K562 (cell line): ENCODE data around the gene ARHGAP23. TPM values are rescaled to one million over a fixed set of nuclear protein-coding genes. Genes with fewer than 3 reads are reported as not detected.
A peak's percentile ranks its signal among the peaks of the same experiment; 100 is the strongest.

Experiments
- ATAC-seq: fragments of 200-7000 bp; cut with Tn5 transposase; 3 replicates; pipeline ENCODE4 v1.9.1; 2020; ENCODE audit warnings: moderate library complexity
- BruUV-seq: library from RNA; stranded (reverse); fragments of 400-500 nt; replicated peaks from 2 replicates; lab custom pipeline; 2021; lab: Mats Ljungman, UMichigan
- CTCF ChIA-PET: fragments of 300-600 bp; formaldehyde crosslinking; extraction: SDS; loops from one replicate; lab custom pipeline; 2021; ENCODE audit warnings: low intra/inter-chr PET ratio; lab: Yijun Ruan, JAX
- POLR2A ChIA-PET: fragments of 300-600, 350-650 bp; sonication (Branson Sonifier 250); formaldehyde crosslinking; extraction: SDS; loops from one replicate; lab custom pipeline; 2021; ENCODE audit warnings: antibody characterized with exemption, inconsistent platforms; lab: Yijun Ruan, JAX
- DNase-seq, 4 experiments: peaks; one replicate each; pipeline versions ENCODE4 v3.0.0 to v3.0.0-alpha.2; 2011 to 2018; ENCODE audit warnings: low spot score in 3 of 4, mixed read lengths in 3 of 4; ENCODE audit errors: extremely low read depth in 1 of 4
- FAIRE-seq: peaks from 2 replicates; lab custom pipeline; 2011; peaks lifted over from hg19 to GRCh38; lab: Jason Lieb, UNC
- H2AFZ ChIP-seq: 2 replicates; pipeline ENCODE4 v1.6.0; 2011; ENCODE audit warnings: low read depth, low read length, control low read depth, inconsistent platforms
- H3K27ac ChIP-seq: fragments of 200-600 bp; 3 replicates; pipeline ENCODE4 v1.8.0; 2011; ENCODE audit warnings: low read depth, mild to moderate bottlenecking, control low read depth, inconsistent platforms, low read length, moderate library complexity, mixed read lengths; ENCODE audit errors: extremely low read depth
- H3K27me3 ChIP-seq, 2 experiments: fragments of 300-600 bp in 1 of 2; 2 replicates in 1 of 2; 3 replicates in 1 of 2; pipeline versions ENCODE4 v1.6.0 to v1.8.0; 2011; ENCODE audit warnings: inconsistent platforms in 2 of 2, low read length in 2 of 2, mild to moderate bottlenecking in 1 of 2, mixed read lengths in 1 of 2, moderate library complexity in 1 of 2; ENCODE audit not compliant: control insufficient read depth in 2 of 2, insufficient read depth in 2 of 2
- H3K36me3 ChIP-seq: fragments of 300-600 bp; 3 replicates; pipeline ENCODE4 v1.8.0; 2011; ENCODE audit warnings: mild to moderate bottlenecking, low read length, inconsistent platforms; ENCODE audit not compliant: control insufficient read depth, insufficient read depth
- H3K4me1 ChIP-seq, 2 experiments: fragments of 200-600 bp in 1 of 2; replicated peaks in 1 of 2; 2 replicates in 1 of 2; 3 replicates in 1 of 2; pipeline versions ENCODE4 v1.5.1 to v1.8.0; 2011; ENCODE audit warnings: inconsistent platforms in 2 of 2, low read length in 2 of 2, mild to moderate bottlenecking in 1 of 2, mixed read lengths in 1 of 2, moderate library complexity in 1 of 2; ENCODE audit not compliant: control insufficient read depth in 2 of 2, insufficient read depth in 2 of 2
- H3K4me2 ChIP-seq: 2 replicates; pipeline ENCODE4 v1.6.1; 2011; ENCODE audit warnings: low read length, control low read depth, inconsistent platforms, mixed read lengths; ENCODE audit not compliant: insufficient read depth
- H3K4me3 ChIP-seq: fragments of 200-600 bp; sonication (generic), shearing (Covaris generic); 2 replicates; pipeline ENCODE4 v1.5.1; 2016; ENCODE audit warnings: control low read depth, inconsistent platforms
- H3K79me2 ChIP-seq: fragments of 200-600 bp; 3 replicates; pipeline ENCODE4 v1.8.0; 2011; ENCODE audit warnings: low read length, inconsistent platforms; ENCODE audit not compliant: control insufficient read depth, insufficient read depth
- H3K9ac ChIP-seq, 2 experiments: 2 replicates each; pipeline versions ENCODE4 v1.6.0 to v1.6.1; 2011; ENCODE audit warnings: low read depth in 2 of 2, low read length in 2 of 2, control low read depth in 1 of 2, inconsistent platforms in 1 of 2, mild to moderate bottlenecking in 1 of 2, mixed read lengths in 1 of 2; ENCODE audit not compliant: insufficient read depth in 1 of 2
- H3K9me1 ChIP-seq: one replicate; pipeline ENCODE4 v1.6.0; 2011; ENCODE audit warnings: inconsistent platforms, mild to moderate bottlenecking, low read length, moderate library complexity; ENCODE audit not compliant: control insufficient read depth, insufficient read depth
- H3K9me3 ChIP-seq: replicated peaks from 2 replicates; pipeline ENCODE4 v1.5.1; 2011; ENCODE audit warnings: low read depth, low read length, inconsistent platforms; ENCODE audit not compliant: control insufficient read depth, insufficient read depth
- H4K20me1 ChIP-seq: replicated peaks from 2 replicates; pipeline ENCODE4 v1.6.1; 2011; ENCODE audit warnings: low read length, inconsistent platforms, mixed read lengths; ENCODE audit not compliant: control insufficient read depth, insufficient read depth
- CBFA2T2 ChIP-seq: fragments of 450-650 bp; conservative IDR thresholded peaks from 2 replicates; pipeline ENCODE4 v1.6.1; 2017; ENCODE audit warnings: mild to moderate bottlenecking
- FOXA3 ChIP-seq, 2 experiments: fragments of 450-650 bp in 1 of 2; sonication (generic) in 1 of 2; formaldehyde crosslinking; IDR thresholded peaks in 1 of 2; conservative IDR thresholded peaks in 1 of 2; 2 replicates each; pipeline versions ENCODE4 v1.4.0 to v1.8.0; 2020 to 2022; ENCODE audit warnings: mild to moderate bottlenecking in 2 of 2, missing genetic modification reagents in 1 of 2
- HNRNPL ChIP-seq: fragments of 200-400 bp; formaldehyde crosslinking; IDR thresholded peaks from 2 replicates; pipeline ENCODE4 v1.6.1; 2017; ENCODE audit warnings: low read depth, mild to moderate bottlenecking, low read length
- MCM5 ChIP-seq: fragments of 450-650 bp; IDR thresholded peaks from 2 replicates; pipeline ENCODE4 v1.6.1; 2016; ENCODE audit warnings: low read depth
- NRF1 ChIP-seq, 2 experiments: fragments of 450-650 bp; IDR thresholded peaks in 1 of 2; conservative IDR thresholded peaks in 1 of 2; 2 replicates each; pipeline ENCODE4 v1.6.1; 2014; ENCODE audit warnings: mild to moderate bottlenecking in 2 of 2
- PTBP1 ChIP-seq: fragments of 200-400 bp; formaldehyde crosslinking; IDR thresholded peaks from 2 replicates; pipeline ENCODE4 v1.6.1; 2017; ENCODE audit warnings: low read depth, low read length
- RAD51 ChIP-seq: fragments of 450-650 bp; IDR thresholded peaks from 2 replicates; pipeline ENCODE4 v1.7.1; 2016; ENCODE audit warnings: low read depth, mild to moderate bottlenecking, borderline replicate concordance
- SMAD4 ChIP-seq: fragments of 250-450 bp; sonication (Bioruptor Pico); conservative IDR thresholded peaks from 2 replicates; pipeline ENCODE4 v1.8.0; 2021; ENCODE audit warnings: inconsistent platforms, mild to moderate bottlenecking, moderate library complexity
- TAF9B ChIP-seq: fragments of 450-650 bp; IDR thresholded peaks from 2 replicates; pipeline ENCODE4 v1.6.1; 2018; ENCODE audit warnings: mild to moderate bottlenecking; ENCODE audit not compliant: partially characterized antibody
- TAL1 ChIP-seq: fragments of 450-650 bp; IDR thresholded peaks from 2 replicates; pipeline ENCODE4 v1.6.1; 2016; ENCODE audit warnings: mild to moderate bottlenecking
- ZNF133 ChIP-seq: fragments of 250-450 bp; sonication (Bioruptor Pico); IDR thresholded peaks from 2 replicates; pipeline ENCODE4 v1.4.0; 2020; ENCODE audit warnings: mild to moderate bottlenecking
- ZNF766 ChIP-seq: fragments of 200-800 bp; sonication (Bioruptor generic); conservative IDR thresholded peaks from 2 replicates; pipeline ENCODE4 v1.6.1; 2016; ENCODE audit warnings: missing genetic modification characterization, missing compliant biosample characterization
- WGBS: fragments of 100-300 bp; shearing (Covaris generic); methylation state at CpG from one replicate; pipeline ENCODE4 v1.1.6; 2016; ENCODE audit warnings: low coverage, mixed read lengths; ENCODE audit not compliant: insufficient coverage; ENCODE audit errors: missing lambda C conversion rate; 5-methylcytosine and 5-hydroxymethylcytosine counted together
- in situ Hi-C: fragments of 300-500 bp; cut with MboI; formaldehyde crosslinking; loops from 4 replicates; pipeline ENCODE4 v1.15.0; 2018; ENCODE audit warnings: inconsistent platforms, mixed read lengths
- intact Hi-C: fragments of 100-400 bp; cut with micrococcal nuclease; formaldehyde crosslinking; loops from 2 replicates; pipeline ENCODE4 v1.14.2; 2022
- polyA plus RNA-seq, 8 experiments: library from polyadenylated mRNA; depleted of rRNA in 4 of 8; stranded (reverse) in 5 of 8; unstranded in 3 of 8; fragments of >200 nt; fragmentation: Nextera tagmentation in 2 of 8; fragmentation: Illumina TruSeq in 1 of 8; extraction: Ambion mirVana in 2 of 8; extraction: Trizol in 1 of 8; gene quantifications; 2 replicates each; pipeline versions ENCODE4 v1.2.1 to v1.2.3, GENCODE V29; 2011 to 2014; ENCODE audit warnings: inconsistent platforms in 1 of 8, missing spikeins in 1 of 8
- total RNA-seq, 7 experiments: library from RNA; depleted of rRNA in 6 of 7; stranded (reverse); fragments of >200 nt in 6 of 7; fragmentation: Illumina TruSeq in 2 of 7; extraction: Trizol in 2 of 7; gene quantifications; 2 replicates each; pipeline versions ENCODE4 v1.2.1 to v1.2.3, GENCODE V29; 2011 to 2021; ENCODE audit warnings: low replicate concordance in 1 of 7
- TF ChIP-seq, protein P1 (sequence below): IDR thresholded peaks from 2 replicates; pipeline ENCODE4 v1.6.1; 2014; ENCODE audit warnings: antibody characterized with exemption
- TF ChIP-seq, protein P2 (sequence below), 2 experiments: fragments of 450-650 bp; formaldehyde crosslinking in 1 of 2; IDR thresholded peaks; 2 replicates each; pipeline versions ENCODE4 v1.4.0 to v1.6.1; 2014 to 2020; ENCODE audit warnings: mild to moderate bottlenecking in 2 of 2, borderline replicate concordance in 1 of 2, low read depth in 1 of 2

The ARHGAP23 gene
- total and polyA plus RNA-seq, 9 of the 15 experiments (the other 6 are each of a cell fraction or from before 2014, with no cell fraction given), result 0.01 to 2.7 (median 0.70) TPM

DNA sequence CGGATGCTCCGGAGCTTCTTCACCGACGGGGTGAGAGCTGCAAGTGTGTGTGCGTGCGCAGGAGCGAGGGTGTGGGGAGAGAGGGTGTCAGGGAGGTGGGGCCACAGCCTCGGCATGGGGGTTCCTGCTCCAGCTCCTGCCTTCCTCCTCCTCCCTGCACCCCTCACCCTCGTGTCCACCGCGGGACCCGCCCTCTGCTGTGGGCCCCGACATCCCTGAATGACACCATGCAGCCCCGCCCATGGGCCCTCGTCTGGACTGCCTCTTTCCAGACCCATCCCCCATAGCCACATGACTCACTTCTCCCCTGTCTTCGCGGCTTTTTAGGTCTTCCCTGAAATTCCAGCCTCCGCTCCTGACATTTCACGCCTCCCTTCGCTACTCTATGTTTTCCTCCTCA, 41.6 kb downstream of the ARHGAP23 start:
- no peaks in the 10 kb centered on the region for H3K79me2 ChIP-seq
- H3K4me2 ChIP-seq, result no peak overlapping the region
- CTCF ChIA-PET, result interaction anchor here (0.6 kb wide), 1 partner anchor 28 kb away, joined by 3 read pairs; no protein-coding TSS in a partner anchor
- FAIRE-seq (no peak), ATAC-seq (no peak), DNase-seq (peak; percentile 26 to 63 (median 51))
- no TSS peak for BruUV-seq
- H3K27me3 ChIP-seq, result peaks cover 0 to 19% of the 10 kb centered on the region in 2 experiments; a peak in 2 of 5 replicates
- peaks cover 5 to 37% of the 10 kb centered on the region in 2 experiments; a peak in 4 of 5 replicates for H3K4me1 ChIP-seq
- in situ Hi-C loops, result loop anchor here (10.0 kb wide), 1 partner anchor 125 kb away; the partner anchor contains the start of gene GPR179
- 15% methylated on average over 9 of the region's 20 CpGs for WGBS
- no peak overlapping the region for H3K4me3 ChIP-seq
- no peaks in the 10 kb centered on the region for H4K20me1 ChIP-seq
- no peaks in the 10 kb centered on the region for H3K36me3 ChIP-seq
- peak overlapping the region; percentile 83 for H2AFZ ChIP-seq
- peak overlapping the region in 1 of 2 experiments; percentile 2; a peak in 1 of 4 replicates for H3K9ac ChIP-seq
- POLR2A ChIA-PET, result no interaction called here
- H3K27ac ChIP-seq, result no peak overlapping the region
- intact Hi-C loops, result no loop called here
- H3K9me1 ChIP-seq, result no peaks in the 10 kb centered on the region
- H3K9me3 ChIP-seq, result no peaks in the 10 kb centered on the region
- TF ChIP-seq ZNF766 (CRISPR knock-in tag) (no peak), MCM5 (no peak), SMAD4 (0 out of 2 replicates have a peak, but pooled peaks have one; percentile 22), CBFA2T2 (no peak), NRF1 (conservative IDR thresholded peaks at IDR 0.05 in 1 of 2, IDR thresholded peaks at IDR 0.05 in 1 of 2) (peak; percentile 38 to 63; a peak in 3 of 4 replicates), PTBP1 (no peak), RAD51 (peak; percentile 54), HNRNPL (no peak), ZNF133 (CRISPR knock-in tag) (no peak), FOXA3 (CRISPR knock-in tag; conservative IDR thresholded peaks at IDR 0.05 in 1 of 2, IDR thresholded peaks at IDR 0.05 in 1 of 2) (no peak), TAF9B (no peak), TAL1 (no peak)
- TF ChIP-seq, protein P1, sequence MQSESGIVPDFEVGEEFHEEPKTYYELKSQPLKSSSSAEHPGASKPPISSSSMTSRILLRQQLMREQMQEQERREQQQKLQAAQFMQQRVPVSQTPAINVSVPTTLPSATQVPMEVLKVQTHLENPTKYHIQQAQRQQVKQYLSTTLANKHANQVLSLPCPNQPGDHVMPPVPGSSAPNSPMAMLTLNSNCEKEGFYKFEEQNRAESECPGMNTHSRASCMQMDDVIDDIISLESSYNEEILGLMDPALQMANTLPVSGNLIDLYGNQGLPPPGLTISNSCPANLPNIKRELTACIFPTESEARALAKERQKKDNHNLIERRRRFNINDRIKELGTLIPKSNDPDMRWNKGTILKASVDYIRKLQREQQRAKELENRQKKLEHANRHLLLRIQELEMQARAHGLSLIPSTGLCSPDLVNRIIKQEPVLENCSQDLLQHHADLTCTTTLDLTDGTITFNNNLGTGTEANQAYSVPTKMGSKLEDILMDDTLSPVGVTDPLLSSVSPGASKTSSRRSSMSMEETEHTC, result 0 out of 2 replicates have a peak, but pooled peaks have one; percentile 15
- TF ChIP-seq, protein P2, sequence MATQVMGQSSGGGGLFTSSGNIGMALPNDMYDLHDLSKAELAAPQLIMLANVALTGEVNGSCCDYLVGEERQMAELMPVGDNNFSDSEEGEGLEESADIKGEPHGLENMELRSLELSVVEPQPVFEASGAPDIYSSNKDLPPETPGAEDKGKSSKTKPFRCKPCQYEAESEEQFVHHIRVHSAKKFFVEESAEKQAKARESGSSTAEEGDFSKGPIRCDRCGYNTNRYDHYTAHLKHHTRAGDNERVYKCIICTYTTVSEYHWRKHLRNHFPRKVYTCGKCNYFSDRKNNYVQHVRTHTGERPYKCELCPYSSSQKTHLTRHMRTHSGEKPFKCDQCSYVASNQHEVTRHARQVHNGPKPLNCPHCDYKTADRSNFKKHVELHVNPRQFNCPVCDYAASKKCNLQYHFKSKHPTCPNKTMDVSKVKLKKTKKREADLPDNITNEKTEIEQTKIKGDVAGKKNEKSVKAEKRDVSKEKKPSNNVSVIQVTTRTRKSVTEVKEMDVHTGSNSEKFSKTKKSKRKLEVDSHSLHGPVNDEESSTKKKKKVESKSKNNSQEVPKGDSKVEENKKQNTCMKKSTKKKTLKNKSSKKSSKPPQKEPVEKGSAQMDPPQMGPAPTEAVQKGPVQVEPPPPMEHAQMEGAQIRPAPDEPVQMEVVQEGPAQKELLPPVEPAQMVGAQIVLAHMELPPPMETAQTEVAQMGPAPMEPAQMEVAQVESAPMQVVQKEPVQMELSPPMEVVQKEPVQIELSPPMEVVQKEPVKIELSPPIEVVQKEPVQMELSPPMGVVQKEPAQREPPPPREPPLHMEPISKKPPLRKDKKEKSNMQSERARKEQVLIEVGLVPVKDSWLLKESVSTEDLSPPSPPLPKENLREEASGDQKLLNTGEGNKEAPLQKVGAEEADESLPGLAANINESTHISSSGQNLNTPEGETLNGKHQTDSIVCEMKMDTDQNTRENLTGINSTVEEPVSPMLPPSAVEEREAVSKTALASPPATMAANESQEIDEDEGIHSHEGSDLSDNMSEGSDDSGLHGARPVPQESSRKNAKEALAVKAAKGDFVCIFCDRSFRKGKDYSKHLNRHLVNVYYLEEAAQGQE (IDR thresholded peaks at IDR 0.05; ENCODE audit: borderline replicate concordance), result no peak
- TF ChIP-seq, protein P2 (CRISPR knock-in tag; IDR thresholded peaks at IDR 0.05; ENCODE audit: low read depth), result no peak
